SK-N-SH treated with all-trans-retinoic acid at 6 μM for 48 hours (cell line): ENCODE measurements around the gene CFAP45.

Experiments used
- ATAC-seq: fragments of 200-7000 bp; cut with Tn5 transposase; 3 replicates; pipeline ENCODE4 v1.9.1; 2020; ENCODE audit warnings: mild to moderate bottlenecking, moderate library complexity
- ARNTL ChIP-seq: fragments of 450-650 bp; formaldehyde crosslinking; IDR thresholded peaks from 2 replicates; pipeline ENCODE4 v1.5.0; 2020; ENCODE audit warnings: low read depth, mild to moderate bottlenecking, moderate library complexity, borderline replicate concordance
- CSDC2 ChIP-seq: fragments of 250-450 bp; sonication (Bioruptor Pico); IDR thresholded peaks from 2 replicates; pipeline ENCODE4 v1.5.0; 2020; ENCODE audit warnings: mild to moderate bottlenecking, moderate library complexity
- CSRNP3 ChIP-seq: fragments of 250-450 bp; sonication (Bioruptor Pico); IDR thresholded peaks from 2 replicates; pipeline ENCODE4 v1.5.1; 2021; ENCODE audit warnings: mild to moderate bottlenecking, moderate library complexity
- ESRRG ChIP-seq: fragments of 250-450 bp; sonication (Bioruptor Pico); IDR thresholded peaks from 2 replicates; pipeline ENCODE4 v1.6.1; 2021; ENCODE audit warnings: mild to moderate bottlenecking
- OSR1 ChIP-seq: fragments of 250-450 bp; sonication (Bioruptor Pico); IDR thresholded peaks from 2 replicates; pipeline ENCODE4 v1.8.0; 2022; ENCODE audit warnings: moderate library complexity, mild to moderate bottlenecking, inconsistent platforms
- PATZ1 ChIP-seq: fragments of 250-450 bp; sonication (Bioruptor Pico); IDR thresholded peaks from 2 replicates; pipeline ENCODE4 v1.8.0; 2020; ENCODE audit warnings: mild to moderate bottlenecking, moderate library complexity, borderline replicate concordance
- PPARA ChIP-seq: fragments of 250-450 bp; sonication (Bioruptor Pico); IDR thresholded peaks from 2 replicates; pipeline ENCODE4 v1.5.0; 2020; ENCODE audit warnings: mild to moderate bottlenecking, borderline replicate concordance
- SNAI2 ChIP-seq: fragments of 250-450 bp; sonication (Bioruptor Pico); IDR thresholded peaks from 2 replicates; pipeline ENCODE4 v1.5.0; 2020; ENCODE audit warnings: mild to moderate bottlenecking, moderate library complexity
- TOX ChIP-seq: fragments of 250-450 bp; sonication (Bioruptor Pico); IDR thresholded peaks from 2 replicates; pipeline ENCODE4 v1.8.0; 2021; ENCODE audit warnings: mild to moderate bottlenecking, moderate library complexity, borderline replicate concordance
- ZFP3 ChIP-seq: fragments of 250-450 bp; sonication (Bioruptor Pico); IDR thresholded peaks from 2 replicates; pipeline ENCODE4 v1.5.0; 2020; ENCODE audit warnings: mild to moderate bottlenecking, moderate library complexity
- ZNF565 ChIP-seq: fragments of 450-650 bp; formaldehyde crosslinking; conservative IDR thresholded peaks from 2 replicates; pipeline ENCODE4 v1.5.0; 2020; ENCODE audit warnings: low read depth, mild to moderate bottlenecking, moderate library complexity
- ZNF8 ChIP-seq: fragments of 450-650 bp; formaldehyde crosslinking; IDR thresholded peaks from 2 replicates; pipeline ENCODE4 v1.5.0; 2020; ENCODE audit warnings: mild to moderate bottlenecking, moderate library complexity
- TF ChIP-seq, protein P1 (sequence below): fragments of 250-450 bp; sonication (Bioruptor Pico); IDR thresholded peaks from 2 replicates; pipeline ENCODE4 v1.5.0; 2020; ENCODE audit warnings: mild to moderate bottlenecking, moderate library complexity
- TF ChIP-seq, protein P2 (sequence below): fragments of 250-450 bp; sonication (Bioruptor Pico); IDR thresholded peaks from 2 replicates; pipeline ENCODE4 v1.5.1; 2020; ENCODE audit warnings: low read depth, mild to moderate bottlenecking, moderate library complexity

The CFAP45 gene

DNA sequence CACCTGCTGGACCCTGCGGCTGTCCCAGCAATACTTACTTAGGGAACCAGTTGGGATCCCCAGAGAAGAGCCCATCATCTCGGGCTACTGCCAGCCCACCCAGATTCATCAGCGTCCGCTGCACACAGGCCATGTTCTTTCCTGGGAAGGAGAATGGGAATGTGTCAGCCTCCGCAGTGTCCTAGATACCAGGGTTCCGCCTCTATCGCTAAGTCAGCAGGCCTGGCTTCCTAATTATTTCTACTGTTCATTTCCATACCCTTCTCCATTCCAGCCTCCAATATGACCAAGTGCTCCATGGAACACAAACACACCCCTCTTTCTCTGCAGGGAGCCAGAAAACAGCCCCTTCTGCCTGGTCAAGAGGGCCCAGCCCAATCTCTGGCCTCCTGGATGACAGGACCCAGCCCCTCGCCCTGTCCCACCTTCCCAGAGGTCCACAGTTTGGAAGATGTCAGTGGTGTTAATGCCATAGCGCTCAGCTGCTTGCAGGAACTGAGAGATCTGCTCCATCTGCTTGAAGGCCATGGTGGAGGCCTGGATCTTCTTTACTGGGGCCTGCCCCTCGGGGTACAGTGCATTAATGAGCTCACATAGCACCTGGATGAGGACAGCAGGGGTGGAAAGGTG lies 19.4 kb upstream of the CFAP45 start (continued):
- TF ChIP-seq CSRNP3 (CRISPR knock-in tag) (no peak), ZNF8 (CRISPR knock-in tag) (no peak)

- TF ChIP-seq CSRNP3 (CRISPR knock-in tag) (no peak), ESRRG (no peak), ZFP3 (no peak), SNAI2 (CRISPR knock-in tag) (no peak), ZNF8 (CRISPR knock-in tag) (no peak), TOX (CRISPR knock-in tag) (no peak)
- TF ChIP-seq, protein P1, sequence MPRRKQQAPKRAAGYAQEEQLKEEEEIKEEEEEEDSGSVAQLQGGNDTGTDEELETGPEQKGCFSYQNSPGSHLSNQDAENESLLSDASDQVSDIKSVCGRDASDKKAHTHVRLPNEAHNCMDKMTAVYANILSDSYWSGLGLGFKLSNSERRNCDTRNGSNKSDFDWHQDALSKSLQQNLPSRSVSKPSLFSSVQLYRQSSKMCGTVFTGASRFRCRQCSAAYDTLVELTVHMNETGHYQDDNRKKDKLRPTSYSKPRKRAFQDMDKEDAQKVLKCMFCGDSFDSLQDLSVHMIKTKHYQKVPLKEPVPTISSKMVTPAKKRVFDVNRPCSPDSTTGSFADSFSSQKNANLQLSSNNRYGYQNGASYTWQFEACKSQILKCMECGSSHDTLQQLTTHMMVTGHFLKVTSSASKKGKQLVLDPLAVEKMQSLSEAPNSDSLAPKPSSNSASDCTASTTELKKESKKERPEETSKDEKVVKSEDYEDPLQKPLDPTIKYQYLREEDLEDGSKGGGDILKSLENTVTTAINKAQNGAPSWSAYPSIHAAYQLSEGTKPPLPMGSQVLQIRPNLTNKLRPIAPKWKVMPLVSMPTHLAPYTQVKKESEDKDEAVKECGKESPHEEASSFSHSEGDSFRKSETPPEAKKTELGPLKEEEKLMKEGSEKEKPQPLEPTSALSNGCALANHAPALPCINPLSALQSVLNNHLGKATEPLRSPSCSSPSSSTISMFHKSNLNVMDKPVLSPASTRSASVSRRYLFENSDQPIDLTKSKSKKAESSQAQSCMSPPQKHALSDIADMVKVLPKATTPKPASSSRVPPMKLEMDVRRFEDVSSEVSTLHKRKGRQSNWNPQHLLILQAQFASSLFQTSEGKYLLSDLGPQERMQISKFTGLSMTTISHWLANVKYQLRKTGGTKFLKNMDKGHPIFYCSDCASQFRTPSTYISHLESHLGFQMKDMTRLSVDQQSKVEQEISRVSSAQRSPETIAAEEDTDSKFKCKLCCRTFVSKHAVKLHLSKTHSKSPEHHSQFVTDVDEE: no peak
- ATAC-seq: no peak
Measured at GRCh38 chr1:159918352-159919200, 18.6 kb upstream of the CFAP45 start.

GRCh38 chr1:159917533-159918351 lies 17.8 kb upstream of the CFAP45 start:
- ATAC-seq: no peak
- no peak for TF ChIP-seq CSDC2
- TF ChIP-seq ARNTL (CRISPR knock-in tag): no peak
- no peak for TF ChIP-seq OSR1 (CRISPR knock-in tag)
- TF ChIP-seq, protein P2, sequence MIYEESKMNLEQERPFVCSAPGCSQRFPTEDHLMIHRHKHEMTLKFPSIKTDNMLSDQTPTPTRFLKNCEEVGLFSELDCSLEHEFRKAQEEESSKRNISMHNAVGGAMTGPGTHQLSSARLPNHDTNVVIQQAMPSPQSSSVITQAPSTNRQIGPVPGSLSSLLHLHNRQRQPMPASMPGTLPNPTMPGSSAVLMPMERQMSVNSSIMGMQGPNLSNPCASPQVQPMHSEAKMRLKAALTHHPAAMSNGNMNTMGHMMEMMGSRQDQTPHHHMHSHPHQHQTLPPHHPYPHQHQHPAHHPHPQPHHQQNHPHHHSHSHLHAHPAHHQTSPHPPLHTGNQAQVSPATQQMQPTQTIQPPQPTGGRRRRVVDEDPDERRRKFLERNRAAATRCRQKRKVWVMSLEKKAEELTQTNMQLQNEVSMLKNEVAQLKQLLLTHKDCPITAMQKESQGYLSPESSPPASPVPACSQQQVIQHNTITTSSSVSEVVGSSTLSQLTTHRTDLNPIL (CRISPR knock-in tag): no peak
- TF ChIP-seq PATZ1 (CRISPR knock-in tag): no peak
- no peak for TF ChIP-seq PPARA
- no peak for TF ChIP-seq TOX (CRISPR knock-in tag)
- no peak for TF ChIP-seq ZNF565 (CRISPR knock-in tag)
